GM21825 (cell line): ENCODE data around the gene MRTFA.
"Not testable (repeated sequence)": the region's sequence is repeated elsewhere in the genome, so short reads cannot be mapped to it uniquely, and the experiment has no call there.

ENCODE experiments used
- ATAC-seq: cut with Tn5 transposase; IDR thresholded peaks from one replicate; pipeline ENCODE4 v1.9.1; 2021; ENCODE audit warnings: mild to moderate bottlenecking, moderate library complexity; ENCODE audit not compliant: unreplicated experiment

The MRTFA gene

DNA sequence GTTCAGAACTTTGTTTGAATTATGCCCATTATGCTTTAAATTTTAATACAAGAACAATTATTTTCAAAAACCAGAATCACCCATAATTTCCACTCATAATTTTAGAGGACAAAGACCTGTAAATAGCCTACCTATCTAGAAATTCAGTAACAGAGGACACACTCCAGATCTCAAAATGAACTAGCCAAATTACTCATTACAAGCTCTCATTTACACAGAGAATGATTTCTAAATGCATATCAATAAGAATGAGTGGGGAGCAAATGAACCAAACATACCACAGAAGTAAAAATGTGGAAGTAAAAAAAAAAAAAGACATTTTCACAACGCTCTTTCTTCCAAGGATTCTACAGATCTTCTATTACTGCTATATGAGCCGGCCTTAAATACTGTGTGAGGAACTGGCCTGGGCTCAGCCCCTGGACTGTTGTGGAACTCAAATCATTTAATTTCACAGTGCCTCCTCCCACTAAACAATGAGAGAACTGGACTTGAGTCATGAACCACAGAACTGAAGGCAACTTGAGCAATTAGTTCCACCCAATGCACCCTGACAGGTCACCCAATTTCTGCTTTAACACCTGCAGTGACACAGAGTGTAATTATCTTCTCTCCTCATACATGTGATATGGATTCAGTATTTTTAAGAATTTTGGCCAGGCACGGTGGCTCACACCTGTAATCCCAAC, 8.0 kb downstream of the MRTFA start:
- ATAC-seq = no peak

GRCh38 chr22:40627612-40628011, 8.9 kb downstream of the MRTFA start:
- no peak for ATAC-seq

GRCh38 chr22:40626851-40627250, 9.7 kb downstream of the MRTFA start:
- ATAC-seq = no peak

GRCh38 chr22:40625794-40626193, 10.7 kb downstream of the MRTFA start:
- not testable (repeated sequence) for ATAC-seq

- ATAC-seq = not testable (repeated sequence)
Observed at GRCh38 chr22:40625281-40625680, 11.2 kb downstream of the MRTFA start.

GRCh38 chr22:40624770-40625169, 11.7 kb downstream of the MRTFA start:
- no peak for ATAC-seq

DNA sequence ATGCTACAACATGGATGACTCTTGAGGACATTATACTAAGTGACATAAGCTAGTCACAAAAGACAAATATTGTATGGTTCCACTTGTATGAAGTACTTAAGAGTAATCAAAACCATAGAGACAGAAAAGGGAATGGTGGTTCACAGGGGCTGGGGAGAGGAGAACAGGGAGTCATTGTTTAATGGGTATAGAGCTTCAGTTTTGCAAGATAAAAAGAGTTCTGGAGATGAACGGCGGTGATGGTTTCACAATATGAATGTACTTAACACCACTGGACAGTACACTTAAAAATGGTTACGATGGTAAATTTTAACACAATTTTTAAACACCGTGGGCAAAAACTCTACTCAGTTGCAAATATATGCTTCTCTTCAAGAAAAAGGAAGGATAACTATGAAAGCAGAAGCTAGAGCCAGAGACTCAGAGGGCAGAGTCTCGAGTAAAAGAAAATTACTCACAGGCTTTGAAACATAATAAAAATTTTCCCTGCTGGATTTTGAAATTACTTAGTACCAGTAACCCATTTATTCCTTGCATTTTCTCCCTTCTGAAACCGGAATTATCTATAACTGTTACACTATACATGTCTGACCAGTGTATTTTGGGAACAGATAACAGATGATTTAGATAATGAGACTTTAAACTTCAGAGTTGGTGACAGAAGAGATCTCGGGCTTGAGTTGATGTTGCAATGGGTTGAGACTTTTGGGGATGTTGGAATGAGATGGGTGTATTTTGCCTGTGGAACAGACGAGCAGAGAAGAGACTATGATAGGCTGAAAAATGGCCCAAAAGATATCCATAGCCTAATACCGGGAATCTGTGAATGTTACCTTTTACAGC, 15.0 kb downstream of the MRTFA start:
- no peak for ATAC-seq

DNA sequence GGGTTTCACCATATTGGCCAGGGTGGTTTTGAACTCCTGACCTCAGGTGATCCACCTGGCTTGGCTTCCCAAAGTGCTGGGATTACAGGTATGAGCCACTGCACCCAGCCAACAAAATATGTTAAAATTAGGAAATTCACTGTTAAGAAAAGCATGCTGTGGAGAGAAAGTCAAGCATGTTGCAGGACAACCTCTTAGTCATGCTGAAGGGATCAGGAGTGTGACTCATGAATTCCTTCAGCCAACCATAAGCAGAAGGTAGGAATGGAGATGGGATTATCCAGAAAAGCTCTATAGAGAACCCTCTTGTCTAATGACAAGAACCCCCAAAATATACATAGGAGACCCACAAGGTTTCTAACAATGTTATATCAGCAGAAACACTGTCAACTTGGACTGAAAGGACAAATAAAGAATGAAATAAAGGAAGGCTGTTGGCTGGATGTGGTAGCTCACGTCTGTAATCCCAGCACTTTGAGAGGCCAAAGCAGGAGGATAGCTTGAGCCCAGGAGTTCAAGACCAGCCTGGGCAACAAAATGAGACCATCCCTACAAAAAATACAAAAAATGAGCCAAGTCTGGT, 16.0 kb downstream of the MRTFA start:
- ATAC-seq = no peak

- ATAC-seq = no peak
Observed at GRCh38 chr22:40618400-40618799, 18.1 kb downstream of the MRTFA start.

DNA sequence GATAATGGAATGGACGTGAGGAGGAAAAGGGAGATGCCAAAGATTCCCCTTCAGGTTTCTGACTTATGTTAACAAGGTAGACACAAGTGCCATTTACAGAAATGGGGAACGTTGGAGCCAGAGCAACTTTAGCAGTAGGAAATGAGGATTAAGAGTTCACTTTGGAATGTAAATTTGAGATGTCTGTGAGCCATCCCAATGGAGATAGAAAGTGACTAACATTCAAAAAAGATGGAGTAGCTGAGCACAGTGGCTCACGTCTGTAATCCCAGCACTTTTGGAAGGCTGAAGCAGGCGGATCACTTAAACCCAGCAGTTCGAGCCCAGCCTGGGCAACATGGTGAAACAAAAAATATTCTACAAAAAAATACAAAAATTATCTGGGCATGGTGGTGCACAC, 19.9 kb downstream of the MRTFA start:
- ATAC-seq = no peak

DNA sequence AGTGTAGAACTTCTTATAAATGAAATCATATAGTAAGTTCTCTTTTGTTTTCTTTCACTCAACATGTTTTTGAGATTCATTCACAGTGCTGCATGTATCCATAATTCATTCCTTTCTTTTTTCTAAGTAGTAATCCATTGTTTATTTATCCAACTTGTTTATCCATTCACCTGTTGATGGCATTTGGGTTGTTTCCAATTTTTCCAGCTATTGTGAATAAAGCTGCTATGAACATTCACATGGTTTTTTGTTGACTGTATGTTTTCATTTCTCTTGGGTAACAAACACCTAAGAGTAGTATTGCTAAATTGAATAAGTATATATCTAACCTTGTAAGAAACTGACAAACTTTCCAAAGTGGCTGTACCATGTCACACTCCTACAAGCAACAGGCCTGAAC, 23.5 kb downstream of the MRTFA start:
- ATAC-seq = no peak

- no peak for ATAC-seq
Observed at GRCh38 chr22:40612291-40612751, 24.2 kb downstream of the MRTFA start.

- ATAC-seq = no peak
Observed at GRCh38 chr22:40611606-40612005, 24.9 kb downstream of the MRTFA start.

- no peak for ATAC-seq
Observed at GRCh38 chr22:40610329-40610850, 26.1 kb downstream of the MRTFA start.

DNA sequence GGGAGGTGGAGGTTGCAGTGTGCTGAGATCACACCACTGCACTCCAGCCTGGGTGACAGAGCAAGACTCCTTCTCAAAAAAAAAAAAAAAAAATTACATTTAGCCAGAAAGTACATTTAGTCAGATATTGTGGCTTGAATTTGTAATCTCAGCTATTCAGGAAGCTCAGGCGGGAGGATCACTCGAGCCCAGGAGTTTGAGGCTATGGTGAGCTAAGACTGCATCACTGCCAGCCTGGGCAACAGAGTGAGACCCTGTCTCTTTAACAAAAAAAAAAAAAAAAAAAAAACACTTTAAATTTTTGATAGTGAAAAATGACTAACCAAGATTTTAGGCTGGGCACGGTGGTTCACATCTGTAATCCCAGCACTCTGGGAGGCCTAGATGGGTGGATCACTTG, 27.3 kb downstream of the MRTFA start:
- ATAC-seq = no peak

- no peak for ATAC-seq
Observed at GRCh38 chr22:40607506-40607905, 29.0 kb downstream of the MRTFA start.

- no peak for ATAC-seq
Observed at GRCh38 chr22:40606306-40606705, 30.2 kb downstream of the MRTFA start.

GRCh38 chr22:40605761-40606160, 30.8 kb downstream of the MRTFA start:
- no peak for ATAC-seq

DNA sequence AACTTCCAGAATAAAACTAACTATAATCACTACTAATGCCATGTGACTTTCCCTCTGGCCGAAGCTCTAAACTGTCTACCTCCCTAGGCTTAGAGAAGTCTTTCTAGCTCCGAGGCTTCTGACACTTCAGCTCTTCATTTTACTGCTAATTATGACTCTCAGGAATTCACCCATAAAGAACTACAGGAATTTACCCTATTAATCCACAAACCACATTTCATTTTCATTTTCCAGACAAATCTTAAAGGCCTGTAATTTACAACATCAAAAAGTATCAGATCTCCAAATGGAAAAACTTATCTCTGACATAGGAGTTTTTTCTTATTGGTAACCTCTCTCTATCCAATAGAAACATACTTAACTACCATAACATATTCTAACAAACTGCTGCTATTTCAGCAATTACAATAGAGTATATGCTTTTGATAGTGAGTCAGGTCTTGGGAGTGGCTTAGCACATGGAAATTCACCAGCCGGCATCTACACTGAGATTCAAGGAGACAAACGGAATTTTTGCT, 33.4 kb downstream of the MRTFA start:
- ATAC-seq = no peak

- ATAC-seq = no peak
Observed at GRCh38 chr22:40602231-40602630, 34.3 kb downstream of the MRTFA start.

GRCh38 chr22:40599731-40600130, 36.8 kb downstream of the MRTFA start:
- no peak for ATAC-seq
